ENCODE measurements around the gene CHST2. TPM values are rescaled to one million over a fixed set of nuclear protein-coding genes. Genes with fewer than 3 reads are reported as not detected.

Gene CHST2
- total RNA-seq, 3 donors from 2014 or later: 4.8 to 5.0 (median 4.9) TPM

- no peaks in the 10 kb centered on the region for H3K27me3 Mint-ChIP-seq (ENCODE audit: low read depth)
- DNase-seq (no peak), ATAC-seq (no peak)
- H3K4me1 Mint-ChIP-seq (ENCODE audit: low read depth): peaks cover 11% of the 10 kb centered on the region
- H3K4me3 Mint-ChIP-seq: no peak overlapping the region
- no peaks in the 10 kb centered on the region for H3K36me3 Mint-ChIP-seq (ENCODE audit: insufficient read depth)
- H3K9me3 Mint-ChIP-seq: no peaks in the 10 kb centered on the region
Observed at GRCh38 chr3:143135150-143135549, 15.6 kb downstream of the CHST2 start.

GRCh38 chr3:143137435-143138036, 18.0 kb downstream of the CHST2 start:
- Mint-ChIP-seq H3K27me3 (ENCODE audit: low read depth) (no peaks in the 10 kb centered on the region), H3K36me3 (ENCODE audit: insufficient read depth) (no peaks in the 10 kb centered on the region), H3K9me3 (no peaks in the 10 kb centered on the region), H3K4me1 (ENCODE audit: low read depth) (peaks cover 8% of the 10 kb centered on the region), H3K4me3 (no peak overlapping the region)
- DNase-seq (no peak), ATAC-seq (no peak)

- no peaks in the 10 kb centered on the region for H3K27me3 Mint-ChIP-seq (ENCODE audit: low read depth)
- H3K9me3 Mint-ChIP-seq: no peaks in the 10 kb centered on the region
- DNase-seq (no peak), ATAC-seq (no peak)
- peaks cover 5% of the 10 kb centered on the region for H3K4me1 Mint-ChIP-seq (ENCODE audit: low read depth)
- H3K4me3 Mint-ChIP-seq: no peak overlapping the region
- no peaks in the 10 kb centered on the region for H3K36me3 Mint-ChIP-seq (ENCODE audit: insufficient read depth)
Observed at GRCh38 chr3:143138953-143139352, 19.4 kb downstream of the CHST2 start.

- H3K36me3 Mint-ChIP-seq (ENCODE audit: insufficient read depth): no peaks in the 10 kb centered on the region
Observed at GRCh38 chr3:143139762-143140161, 20.2 kb downstream of the CHST2 start.

GRCh38 chr3:143140550-143140949, 21.0 kb downstream of the CHST2 start:
- Mint-ChIP-seq H3K4me3 (no peak overlapping the region), H3K4me1 (ENCODE audit: low read depth) (peaks cover 2% of the 10 kb centered on the region), H3K36me3 (ENCODE audit: insufficient read depth) (no peaks in the 10 kb centered on the region), H3K27me3 (ENCODE audit: low read depth) (no peaks in the 10 kb centered on the region), H3K9me3 (no peaks in the 10 kb centered on the region)
- ATAC-seq: no peak
- DNase-seq: no peak

More at GRCh38 chr3:143139762-143140161, 20.2 kb downstream of the CHST2 start:
- no peaks in the 10 kb centered on the region for H3K9me3 Mint-ChIP-seq
- no peak overlapping the region for H3K4me3 Mint-ChIP-seq
- H3K4me1 Mint-ChIP-seq (ENCODE audit: low read depth): peaks cover 5% of the 10 kb centered on the region
- no peaks in the 10 kb centered on the region for H3K27me3 Mint-ChIP-seq (ENCODE audit: low read depth)
- no peak for DNase-seq
- no peak for ATAC-seq

GRCh38 chr3:143142354-143142753, 22.8 kb downstream of the CHST2 start:
- Mint-ChIP-seq H3K27me3 (ENCODE audit: low read depth) (no peaks in the 10 kb centered on the region), H3K9me3 (no peaks in the 10 kb centered on the region), H3K36me3 (ENCODE audit: insufficient read depth) (no peaks in the 10 kb centered on the region), H3K4me3 (no peak overlapping the region), H3K4me1 (ENCODE audit: low read depth) (peaks cover 2% of the 10 kb centered on the region)
- DNase-seq: no peak
- no peak for ATAC-seq

GRCh38 chr3:143145906-143146305, 26.3 kb downstream of the CHST2 start:
- Mint-ChIP-seq H3K9me3 (no peaks in the 10 kb centered on the region), H3K36me3 (ENCODE audit: insufficient read depth) (no peaks in the 10 kb centered on the region), H3K27me3 (ENCODE audit: low read depth) (no peaks in the 10 kb centered on the region), H3K4me1 (ENCODE audit: low read depth) (no peaks in the 10 kb centered on the region), H3K4me3 (no peak overlapping the region)
- DNase-seq: no peak
- no peak for ATAC-seq

GRCh38 chr3:143146486-143147274, 27.1 kb downstream of the CHST2 start:
- DNase-seq: no peak
- Mint-ChIP-seq H3K36me3 (ENCODE audit: insufficient read depth) (no peaks in the 10 kb centered on the region), H3K27me3 (ENCODE audit: low read depth) (no peaks in the 10 kb centered on the region), H3K4me3 (no peak overlapping the region), H3K4me1 (ENCODE audit: low read depth) (peaks cover 1% of the 10 kb centered on the region), H3K9me3 (no peaks in the 10 kb centered on the region)
- no peak for ATAC-seq

GRCh38 chr3:143147707-143148106, 28.1 kb downstream of the CHST2 start:
- H3K36me3 Mint-ChIP-seq (ENCODE audit: insufficient read depth): no peaks in the 10 kb centered on the region
- H3K4me3 Mint-ChIP-seq: no peak overlapping the region
- H3K27me3 Mint-ChIP-seq (ENCODE audit: low read depth): no peaks in the 10 kb centered on the region
- no peak for ATAC-seq
- H3K9me3 Mint-ChIP-seq: no peaks in the 10 kb centered on the region
- H3K4me1 Mint-ChIP-seq (ENCODE audit: low read depth): peaks cover 4% of the 10 kb centered on the region
- DNase-seq: no peak

- no peak for ATAC-seq
- DNase-seq: no peak
- no peaks in the 10 kb centered on the region for H3K27me3 Mint-ChIP-seq (ENCODE audit: low read depth)
- H3K9me3 Mint-ChIP-seq: no peaks in the 10 kb centered on the region
- no peak overlapping the region for H3K4me3 Mint-ChIP-seq
- H3K36me3 Mint-ChIP-seq (ENCODE audit: insufficient read depth): no peaks in the 10 kb centered on the region
- H3K4me1 Mint-ChIP-seq (ENCODE audit: low read depth): peaks cover 5% of the 10 kb centered on the region
Observed at GRCh38 chr3:143150071-143150470, 30.5 kb downstream of the CHST2 start.

GRCh38 chr3:143151004-143151731, 31.6 kb downstream of the CHST2 start:
- Mint-ChIP-seq H3K9me3 (no peaks in the 10 kb centered on the region), H3K4me1 (ENCODE audit: low read depth) (peaks cover 5% of the 10 kb centered on the region), H3K36me3 (ENCODE audit: insufficient read depth) (no peaks in the 10 kb centered on the region), H3K27me3 (ENCODE audit: low read depth) (no peaks in the 10 kb centered on the region), H3K4me3 (no peak overlapping the region)
- ATAC-seq: no peak
- no peak for DNase-seq

GRCh38 chr3:143152043-143152442, 32.5 kb downstream of the CHST2 start:
- no peak for ATAC-seq
- Mint-ChIP-seq H3K36me3 (ENCODE audit: insufficient read depth) (no peaks in the 10 kb centered on the region), H3K27me3 (ENCODE audit: low read depth) (no peaks in the 10 kb centered on the region), H3K4me1 (ENCODE audit: low read depth) (peaks cover 5% of the 10 kb centered on the region), H3K4me3 (no peak overlapping the region), H3K9me3 (no peaks in the 10 kb centered on the region)
- DNase-seq: no peak

GRCh38 chr3:143155756-143156155, 36.2 kb downstream of the CHST2 start:
- no peaks in the 10 kb centered on the region for H3K36me3 Mint-ChIP-seq (ENCODE audit: insufficient read depth)
- H3K4me1 Mint-ChIP-seq (ENCODE audit: low read depth): peaks cover 12% of the 10 kb centered on the region
- no peaks in the 10 kb centered on the region for H3K9me3 Mint-ChIP-seq
- DNase-seq (no peak), ATAC-seq (no peak)
- H3K27me3 Mint-ChIP-seq (ENCODE audit: low read depth): no peaks in the 10 kb centered on the region
- no peak overlapping the region for H3K4me3 Mint-ChIP-seq

- Mint-ChIP-seq H3K36me3 (ENCODE audit: insufficient read depth) (no peaks in the 10 kb centered on the region), H3K4me3 (no peak overlapping the region), H3K9me3 (no peaks in the 10 kb centered on the region), H3K27me3 (ENCODE audit: low read depth) (no peaks in the 10 kb centered on the region), H3K4me1 (ENCODE audit: low read depth) (peaks cover 19% of the 10 kb centered on the region)
- ATAC-seq (peak; percentile 62 to 78), DNase-seq (no peak)
Observed at GRCh38 chr3:143158014-143158988, 38.7 kb downstream of the CHST2 start.
